Esophagus squamous epithelium (tissue), 4 donors: ENCODE results near the gene RAX2.

Source experiments
- CTCF ChIP-seq, 6 experiments: fragments of 450-650 bp in 4 of 6; fragments of 200-600 bp in 2 of 6; sonication (generic) in 2 of 6; IDR thresholded peaks; one replicate each; pipeline ENCODE4 v1.5.1; 2016 to 2019; ENCODE audit warnings: antibody characterized with exemption in 6 of 6, mild to moderate bottlenecking in 4 of 6, moderate library complexity in 4 of 6
- POLR2A ChIP-seq, 4 donors: fragments of 450-650 bp; IDR thresholded peaks; one replicate each; pipeline ENCODE4 v1.6.1; 2017; ENCODE audit warnings: antibody characterized with exemption in 4 of 4, mild to moderate bottlenecking in 4 of 4, moderate library complexity in 3 of 4

- TF ChIP-seq CTCF (IDR thresholded peaks at IDR 0.05), result no peak
- no peak for TF ChIP-seq POLR2A (IDR thresholded peaks at IDR 0.05)
These were observed 42.6 kb upstream of the RAX2 start for GRCh38 chr19:3814648-3815047.
